SKM-1 (cell line): ENCODE measurements around the gene MAPK13.
"Not testable (repeated sequence)": the region's sequence is repeated elsewhere in the genome, so short reads cannot be mapped to it uniquely, and the experiment has no call there.

ENCODE experiments used
- DNase-seq: peaks from one replicate; lab custom pipeline; 2025; ENCODE audit not compliant: unreplicated experiment; lab: John Stamatoyannopoulos, UW

MAPK13 gene

DNA sequence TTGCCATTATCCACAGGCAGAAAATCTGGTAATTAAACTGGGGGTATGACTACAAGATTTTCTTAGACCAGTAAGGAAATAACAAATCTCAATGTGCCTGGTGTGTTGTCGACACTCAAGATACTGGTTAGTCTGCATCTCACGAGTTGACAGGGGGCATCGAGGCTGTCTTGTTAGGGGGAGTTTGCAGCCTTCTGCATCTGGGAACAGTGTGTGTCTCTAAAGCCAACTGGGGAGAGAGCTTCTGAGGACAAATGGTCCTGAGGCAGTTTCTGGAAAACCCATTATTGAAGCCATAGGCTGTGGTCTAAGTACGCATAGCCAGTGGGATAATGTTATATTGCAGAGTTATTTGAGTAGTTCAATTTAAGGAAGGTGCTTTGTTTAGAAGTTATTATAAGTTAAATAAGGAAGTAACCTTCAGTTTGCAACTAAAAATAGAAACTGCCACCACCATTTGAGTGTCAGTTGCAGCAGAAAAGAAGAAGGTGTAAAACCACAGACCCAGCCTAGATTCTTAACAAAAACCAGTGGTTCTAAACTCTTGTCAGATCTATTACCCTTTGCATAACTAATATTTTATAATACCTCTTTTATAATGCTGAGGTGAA is 15.4 kb upstream of the MAPK13 start:
- DNase-seq, result peak; percentile 72

DNA sequence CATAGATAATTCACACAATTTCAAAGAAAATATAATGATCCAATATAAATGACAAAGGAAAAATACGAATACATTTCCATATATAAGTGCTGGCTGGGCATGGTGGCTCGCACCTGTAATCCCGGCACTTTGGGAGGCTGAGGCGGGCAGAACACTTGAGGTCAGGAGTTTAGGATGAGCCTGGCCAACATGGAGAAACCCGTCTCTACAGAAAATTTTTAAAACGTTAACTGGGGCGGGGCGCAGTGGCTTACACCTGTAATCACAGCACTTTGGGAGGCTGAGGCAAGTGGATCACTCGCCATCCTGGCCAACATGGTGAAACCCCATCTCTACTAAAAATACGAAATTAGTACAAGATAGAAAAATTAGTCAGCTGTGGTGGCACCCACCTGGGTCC is 14.9 kb upstream of the MAPK13 start:
- no peak for DNase-seq

DNA sequence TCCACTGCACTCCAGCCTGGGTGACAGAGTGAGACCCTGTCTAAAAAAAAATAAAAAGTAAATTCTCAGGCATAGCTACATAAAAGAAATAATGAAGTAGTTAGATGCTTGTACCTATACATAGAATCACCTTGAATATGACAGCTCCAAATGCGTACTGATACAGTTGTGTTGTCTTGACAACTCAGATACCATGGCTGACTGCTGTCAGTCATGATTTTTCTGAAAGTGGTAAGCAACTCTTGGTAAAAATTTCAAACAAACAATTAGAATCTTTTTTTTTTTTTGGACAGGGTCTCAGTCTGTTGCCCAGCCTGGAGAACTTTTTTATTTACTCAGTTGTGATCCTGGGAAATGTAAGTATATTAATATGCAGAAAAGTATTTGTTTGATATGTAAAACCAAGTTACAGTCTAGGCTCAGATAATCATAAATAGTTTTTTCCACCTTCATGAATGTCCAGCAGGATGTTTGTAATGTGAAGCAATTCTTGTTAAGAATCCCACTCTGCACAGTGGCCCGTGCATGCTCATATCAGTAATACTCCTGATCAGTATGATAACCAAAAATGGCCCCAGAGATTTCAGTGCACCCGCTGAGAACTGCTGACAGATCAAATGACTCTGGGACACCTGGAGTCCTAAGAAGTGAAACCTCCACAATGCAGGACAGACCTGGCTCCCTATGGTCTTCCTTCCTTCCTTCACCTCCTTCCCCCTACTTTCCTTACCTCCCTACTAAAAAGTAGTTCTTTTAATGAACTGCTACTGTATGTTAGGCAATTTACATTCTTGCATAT is 14.0 kb upstream of the MAPK13 start:
- DNase-seq, result no peak

DNA sequence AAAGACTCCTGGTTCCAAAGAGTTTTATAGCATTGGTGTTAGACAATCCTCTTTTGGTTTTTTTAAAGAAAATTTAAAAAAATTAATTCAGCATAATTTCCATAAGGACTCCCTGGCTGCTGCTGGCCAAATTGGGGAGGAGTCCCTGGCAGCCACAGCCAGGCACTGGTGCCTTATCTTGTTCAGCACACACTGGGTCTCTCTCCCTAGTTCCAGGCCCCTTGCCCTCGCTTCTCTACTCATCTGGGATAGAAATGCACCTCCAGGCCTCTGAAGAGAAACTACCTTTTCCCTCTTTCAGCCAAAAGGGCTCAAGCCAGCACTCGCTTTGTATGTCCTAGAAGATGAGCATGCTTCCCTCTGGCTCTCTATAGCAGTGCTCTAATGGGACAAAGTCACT is 13.4 kb upstream of the MAPK13 start:
- DNase-seq, result no peak

DNA sequence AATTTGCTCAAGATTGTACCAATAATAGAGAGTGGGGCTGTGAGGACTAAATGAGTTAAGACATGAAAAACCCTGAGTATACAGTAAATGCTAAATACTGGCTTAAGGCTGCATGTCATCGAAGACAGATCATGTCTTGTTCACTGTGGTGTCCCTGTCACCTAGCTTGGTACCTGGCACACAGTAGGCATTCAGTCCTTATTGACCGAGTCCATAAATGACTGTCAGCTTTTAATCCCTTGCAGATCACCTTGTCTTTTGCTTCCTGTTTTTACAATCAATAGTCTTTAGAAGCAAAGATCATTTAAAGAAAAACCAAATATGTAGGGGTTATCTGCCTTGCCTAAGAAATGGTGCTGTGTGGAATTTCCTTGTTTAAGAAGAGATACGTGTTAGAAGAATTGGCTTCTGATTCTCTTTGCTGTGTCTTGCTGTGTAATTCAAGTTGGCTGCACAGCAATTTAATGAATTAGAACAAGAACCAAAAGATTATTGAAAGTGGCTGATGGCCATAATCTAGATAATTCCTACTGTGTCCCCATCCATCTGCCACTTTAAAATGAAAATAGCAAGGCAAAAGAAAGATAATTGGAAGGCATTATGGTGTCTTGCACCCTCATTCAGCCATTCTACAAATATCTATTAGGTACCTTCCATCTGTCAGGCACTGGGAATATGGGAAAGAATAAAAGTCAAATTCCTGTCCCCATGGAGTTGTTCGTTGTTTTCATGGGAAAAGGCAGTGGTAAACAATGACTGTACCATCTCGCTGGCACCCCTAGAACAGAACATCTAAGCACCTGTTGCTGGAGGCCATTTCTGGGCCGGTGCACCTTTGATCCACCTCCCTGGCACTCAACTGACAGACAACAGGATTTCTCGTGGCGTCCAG is 12.4 kb upstream of the MAPK13 start:
- no peak for DNase-seq

DNA sequence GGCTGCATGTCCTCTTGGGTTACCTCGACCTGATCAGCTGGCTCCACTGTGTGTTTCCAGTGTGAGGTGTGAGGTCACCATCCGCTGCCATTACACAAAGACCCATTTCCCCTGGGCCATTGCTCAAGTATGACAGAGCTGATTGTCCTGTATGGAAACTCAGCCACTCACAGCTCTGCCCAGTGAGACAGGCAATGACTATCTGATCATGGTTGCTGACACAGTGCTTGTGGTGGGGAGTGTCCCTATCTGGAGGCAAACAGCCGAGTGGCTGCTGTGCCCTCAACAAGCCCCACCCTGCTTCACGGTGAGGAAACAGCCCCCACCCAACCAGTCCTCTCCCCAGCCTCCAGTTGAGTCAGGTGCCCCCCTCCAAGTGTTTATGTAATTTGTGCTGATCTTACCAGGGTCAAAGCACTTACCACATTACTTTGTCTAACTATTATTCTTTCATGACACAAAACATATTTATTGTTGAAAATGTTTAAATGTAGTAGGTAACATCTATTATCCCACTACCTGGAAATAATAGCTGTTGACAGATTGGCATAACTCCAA is 11.7 kb upstream of the MAPK13 start:
- DNase-seq, result peak; percentile 20

DNA sequence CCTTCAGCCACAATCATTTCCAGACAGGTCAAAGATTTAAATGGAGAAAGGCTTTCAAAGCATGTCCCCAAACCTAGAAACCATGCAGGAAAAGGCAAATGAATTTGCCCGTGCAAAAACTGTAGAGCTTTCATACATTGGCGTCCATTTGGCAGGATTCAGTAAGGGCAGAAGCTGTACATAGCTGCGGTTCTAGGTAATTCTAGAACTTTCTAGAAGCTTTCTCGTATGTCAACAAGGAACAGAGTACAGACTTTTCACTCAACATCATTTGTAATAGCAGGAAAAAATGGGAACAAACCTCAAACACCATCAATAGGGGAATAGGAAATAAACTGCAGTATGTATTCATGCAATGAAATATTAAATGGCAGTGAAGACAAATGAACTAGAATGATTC is 11.1 kb upstream of the MAPK13 start:
- no peak for DNase-seq

DNA sequence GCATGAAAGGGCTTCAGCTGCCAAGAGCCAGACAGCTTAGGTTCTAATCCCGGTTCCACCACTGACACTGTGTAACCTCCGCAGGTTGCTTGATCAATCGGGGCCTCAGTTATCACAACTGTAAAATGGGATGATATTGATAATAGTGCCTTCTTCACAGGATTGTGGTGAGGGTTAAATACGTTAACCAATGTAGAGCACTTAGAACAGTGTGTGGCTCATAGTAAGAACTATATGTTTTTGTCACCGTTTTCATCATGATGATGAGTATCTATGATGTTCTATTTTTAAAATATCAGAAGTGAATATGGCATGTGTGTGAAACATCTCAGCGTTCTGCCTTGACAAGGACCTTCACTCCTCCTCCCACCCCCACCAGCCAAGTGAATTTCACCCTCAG is 10.3 kb upstream of the MAPK13 start:
- DNase-seq, result no peak

DNA sequence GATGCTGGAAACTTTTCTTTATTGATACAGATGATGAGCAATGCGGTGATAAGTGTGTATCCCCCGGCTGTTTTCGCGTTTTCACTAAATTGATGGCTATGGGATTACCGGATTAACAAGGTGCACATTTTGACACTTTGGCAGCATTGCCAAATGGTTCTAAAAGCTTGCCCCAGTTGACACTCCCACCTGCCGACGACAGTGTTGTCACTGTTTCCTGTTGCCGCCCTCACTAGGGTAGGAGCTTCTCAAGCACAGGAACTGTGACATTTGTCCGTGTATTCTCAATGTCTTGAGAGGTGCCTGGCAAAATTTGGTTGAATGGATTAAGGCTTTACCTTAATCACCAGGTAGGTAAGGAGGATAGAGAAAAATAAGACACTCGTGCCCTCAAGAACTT is 9.8 kb upstream of the MAPK13 start:
- DNase-seq, result no peak

DNA sequence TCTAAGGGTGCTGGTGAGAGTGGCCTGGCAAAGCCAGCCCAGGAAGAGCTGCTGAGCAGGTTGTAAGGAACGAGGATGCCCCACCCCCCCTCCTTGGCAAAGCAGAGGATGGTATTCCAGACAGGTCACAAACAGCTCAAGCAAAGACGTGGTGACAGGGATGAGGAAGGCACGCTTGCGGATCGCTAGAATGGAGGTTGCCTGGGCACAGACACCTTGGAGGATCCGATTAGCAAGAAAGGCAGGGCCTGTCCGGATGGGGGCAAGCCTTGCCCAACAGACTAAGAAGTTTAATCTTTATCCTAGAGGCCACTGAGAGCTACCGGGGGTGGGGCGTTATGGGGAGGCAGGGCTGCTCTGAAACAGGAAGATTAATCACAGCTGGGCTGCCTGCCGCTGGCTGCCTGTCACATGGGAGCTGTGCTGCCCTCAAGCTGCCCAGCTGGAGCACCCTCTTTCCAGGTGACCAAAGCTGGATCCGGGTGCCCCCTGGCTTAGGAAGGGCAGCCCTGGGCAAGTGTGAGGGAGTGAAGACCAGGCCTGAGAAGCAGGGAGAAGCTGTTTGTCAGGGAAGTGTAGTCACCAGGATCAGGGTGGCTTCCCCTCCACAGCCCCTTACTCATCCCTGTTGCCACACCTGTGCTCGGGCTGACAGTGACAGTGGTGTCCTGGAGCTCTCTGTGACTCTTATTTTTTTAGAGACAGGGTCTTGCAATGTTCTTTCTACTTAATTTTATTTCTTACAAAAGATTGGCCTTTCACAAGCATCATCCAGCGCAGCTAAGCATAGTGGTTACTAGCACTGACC is 9.1 kb upstream of the MAPK13 start:
- DNase-seq, result peak; percentile 26

DNA sequence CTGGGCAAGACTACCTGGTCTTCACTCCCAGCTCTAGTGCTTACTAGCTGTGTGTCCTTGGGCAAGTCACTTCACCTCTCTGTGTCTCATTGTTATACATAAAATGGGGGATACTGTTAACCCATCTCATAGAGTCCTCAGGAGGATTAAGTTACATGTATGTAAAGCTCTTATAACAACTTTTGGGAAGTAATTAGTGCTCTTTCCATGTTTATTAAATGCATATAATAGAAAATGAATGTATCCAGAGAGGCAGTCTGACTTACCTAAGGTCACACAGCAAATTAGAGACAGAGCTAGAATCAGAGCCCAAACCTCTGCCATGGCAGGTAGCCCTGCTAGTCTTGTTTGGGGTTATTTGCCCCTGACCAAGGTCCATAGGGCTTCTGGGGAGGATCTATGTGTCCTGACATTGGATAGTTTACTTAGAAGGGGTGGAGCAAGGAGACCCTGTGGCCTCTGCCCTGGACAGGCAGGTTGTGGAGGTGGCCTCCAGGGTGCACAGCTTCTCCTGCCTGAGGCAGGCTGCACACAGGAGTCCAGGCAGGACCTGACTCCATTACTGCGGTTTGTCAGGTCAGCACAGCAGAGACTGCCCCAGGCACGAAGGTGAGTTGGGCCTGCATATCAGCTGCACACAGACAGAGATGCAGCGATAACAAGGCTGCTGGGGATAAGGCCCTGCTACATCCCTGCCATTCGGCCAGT is 8.4 kb upstream of the MAPK13 start:
- DNase-seq, result no peak

DNA sequence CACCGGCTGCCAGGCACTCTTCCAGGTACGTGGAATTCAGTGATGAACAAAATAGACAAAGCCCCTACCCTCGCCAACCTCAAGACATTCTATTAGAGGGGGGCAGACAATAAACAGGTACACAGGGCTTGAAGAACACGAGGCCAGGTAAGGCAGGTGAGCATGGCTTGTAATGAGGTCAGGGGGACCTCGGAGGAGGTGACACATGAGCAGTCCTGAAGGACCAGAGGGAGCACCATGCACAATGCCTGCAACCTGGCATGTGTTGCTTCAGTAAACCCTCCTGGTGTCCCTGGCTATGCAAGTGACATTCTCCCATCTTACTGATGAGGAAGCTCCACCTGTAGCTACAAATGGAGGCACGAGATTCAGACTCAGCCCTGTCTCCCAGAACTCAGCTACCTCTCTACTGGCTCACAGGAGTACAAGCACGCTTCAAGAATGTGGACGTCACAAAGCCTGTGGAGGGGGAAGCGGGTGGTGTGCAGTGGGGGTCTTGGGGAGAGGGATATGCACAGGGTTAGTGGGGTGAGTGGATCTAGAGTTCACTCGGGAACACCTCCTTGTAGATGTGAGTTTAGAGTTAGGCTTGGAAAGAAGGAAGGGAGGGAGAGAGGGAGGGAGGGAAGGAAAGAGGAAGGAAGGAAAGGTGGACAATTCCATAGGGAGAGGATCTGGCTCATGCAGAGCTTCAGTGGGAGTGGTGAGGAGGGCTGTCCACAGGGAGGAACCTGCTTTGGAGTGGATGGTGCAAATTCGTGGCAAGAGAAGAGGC is 7.6 kb upstream of the MAPK13 start:
- no peak for DNase-seq

DNA sequence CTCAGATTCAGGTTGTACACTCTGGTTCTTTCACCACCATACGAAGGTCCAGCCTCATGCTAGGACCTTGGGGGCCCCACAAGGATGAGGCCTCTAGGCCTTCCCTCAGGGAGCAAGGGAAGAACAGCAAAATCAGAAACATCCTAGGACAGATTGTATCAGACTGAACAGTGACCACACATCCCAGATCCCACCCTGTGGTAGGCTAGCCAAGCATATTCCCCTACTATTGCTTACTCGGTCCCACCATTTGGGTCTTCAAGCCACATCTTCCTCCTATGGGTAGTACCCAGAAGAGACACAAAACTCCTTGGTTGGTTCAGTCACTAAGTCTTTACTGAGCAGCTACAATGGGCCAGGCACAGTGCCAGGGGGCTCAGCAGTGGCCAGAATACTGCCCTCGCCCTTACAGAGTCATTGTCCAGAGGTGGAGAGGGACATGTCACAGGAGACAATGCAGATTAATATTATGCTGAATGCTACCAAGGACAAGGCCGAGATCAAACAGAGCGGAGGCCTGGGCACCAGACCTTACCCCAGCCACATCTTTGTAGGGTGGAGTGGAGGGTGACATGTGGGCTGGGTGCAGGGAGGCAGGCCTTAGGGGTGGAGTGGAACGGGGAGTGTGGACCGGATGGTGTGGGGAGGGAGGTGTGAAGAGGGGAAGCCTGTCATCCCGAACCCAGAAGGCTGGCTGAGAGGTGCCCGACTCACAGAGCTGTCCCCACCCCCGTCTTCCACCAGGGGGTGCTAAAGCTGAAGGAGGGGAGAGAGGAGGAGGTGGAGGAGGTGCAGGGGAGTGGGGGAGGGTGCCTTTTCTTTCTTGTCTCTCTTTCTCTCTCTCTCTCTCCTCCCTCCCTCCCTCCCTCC is 6.8 kb upstream of the MAPK13 start:
- DNase-seq, result peak; percentile 52

DNA sequence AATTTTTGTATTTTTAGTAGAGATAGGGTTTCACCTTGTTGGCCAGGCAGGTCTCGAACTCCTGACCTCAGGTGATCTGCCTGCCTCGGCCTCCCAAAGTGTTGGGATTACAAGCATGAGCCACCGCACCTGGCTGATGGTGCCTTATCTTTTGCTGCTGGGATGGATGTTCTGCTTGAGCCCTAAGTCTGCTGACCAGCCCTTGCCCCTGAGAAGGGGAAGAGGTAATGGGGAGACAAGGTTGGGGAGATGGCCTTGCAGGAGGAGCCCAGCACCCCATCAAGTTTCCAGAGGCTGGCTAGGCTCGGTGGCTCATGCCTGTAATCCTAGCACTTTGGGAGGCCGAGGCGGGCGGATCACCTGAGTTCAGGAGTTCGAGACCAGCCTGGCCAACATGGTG is 6.0 kb upstream of the MAPK13 start:
- not testable (repeated sequence) for DNase-seq

DNA sequence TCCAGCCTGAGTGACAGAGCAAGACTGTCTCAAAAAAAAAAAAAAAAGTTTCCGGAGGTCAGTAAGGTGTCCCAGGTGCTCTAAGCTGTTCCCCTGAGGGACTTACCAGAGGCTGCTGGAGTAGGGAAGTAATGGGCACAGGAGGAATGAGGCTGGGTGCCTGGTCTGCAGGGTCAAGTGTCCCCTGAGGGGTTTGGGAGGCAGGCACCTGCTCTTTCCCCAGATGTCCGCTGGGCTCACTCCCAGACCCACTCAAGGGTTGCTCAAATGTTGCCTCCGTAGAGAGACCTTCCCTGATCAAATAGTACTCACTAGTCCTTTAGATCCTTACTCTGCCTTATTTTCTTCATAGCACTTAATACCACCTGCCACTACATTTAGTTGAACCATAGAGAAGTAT is 5.4 kb upstream of the MAPK13 start:
- DNase-seq, result no peak

DNA sequence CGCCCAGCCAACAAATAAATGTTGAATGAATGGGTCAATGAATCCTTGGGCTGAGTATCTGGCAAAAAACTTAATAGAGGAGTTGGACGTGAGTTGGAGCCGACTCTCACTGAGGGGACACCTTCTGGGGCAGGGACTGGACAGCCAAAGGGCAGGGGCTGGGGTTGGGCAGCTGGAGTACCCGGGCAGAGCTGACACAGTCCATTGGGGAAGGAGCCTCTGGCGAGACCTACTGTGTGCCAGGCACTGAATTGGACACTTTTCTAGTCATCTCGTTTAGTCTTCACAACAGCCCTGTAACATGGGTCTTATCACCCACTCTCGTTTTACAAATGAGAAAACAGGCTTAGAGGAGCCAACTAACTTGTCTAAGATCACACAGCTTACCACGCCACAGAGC is 4.7 kb upstream of the MAPK13 start:
- DNase-seq, result no peak

DNA sequence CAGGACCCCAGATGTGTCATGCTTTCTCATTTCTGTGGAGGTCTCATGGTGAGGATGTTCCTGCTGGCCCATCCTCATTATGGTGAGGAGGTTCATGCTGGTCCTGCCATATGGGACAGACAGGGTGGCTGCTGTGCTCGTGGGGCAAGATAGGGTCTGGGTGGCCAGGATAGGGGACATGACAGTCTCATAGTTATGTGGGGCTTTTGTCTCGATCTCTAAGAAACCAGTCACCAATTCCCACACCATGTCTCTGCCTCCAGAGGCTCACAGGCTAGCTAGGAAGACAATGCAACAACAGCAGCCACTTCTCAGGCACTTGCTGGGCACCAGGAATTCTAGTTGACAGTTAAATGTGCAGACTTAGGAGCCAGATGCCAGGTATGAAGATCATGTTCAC is 4.2 kb upstream of the MAPK13 start:
- no peak for DNase-seq
